Measurements from ENCODE around the gene CHMP4A. TPM values are rescaled to one million over a fixed set of nuclear protein-coding genes. Genes with fewer than 3 reads are reported as not detected.
A peak's percentile ranks its signal among the peaks of the same experiment; 100 is the strongest.

CHMP4A gene
- total and polyA plus RNA-seq, 9 of the 15 experiments (the other 6 are each of a cell fraction or from before 2014, with no cell fraction given) = 28.8 to 104 (median 52.7) TPM

DNA sequence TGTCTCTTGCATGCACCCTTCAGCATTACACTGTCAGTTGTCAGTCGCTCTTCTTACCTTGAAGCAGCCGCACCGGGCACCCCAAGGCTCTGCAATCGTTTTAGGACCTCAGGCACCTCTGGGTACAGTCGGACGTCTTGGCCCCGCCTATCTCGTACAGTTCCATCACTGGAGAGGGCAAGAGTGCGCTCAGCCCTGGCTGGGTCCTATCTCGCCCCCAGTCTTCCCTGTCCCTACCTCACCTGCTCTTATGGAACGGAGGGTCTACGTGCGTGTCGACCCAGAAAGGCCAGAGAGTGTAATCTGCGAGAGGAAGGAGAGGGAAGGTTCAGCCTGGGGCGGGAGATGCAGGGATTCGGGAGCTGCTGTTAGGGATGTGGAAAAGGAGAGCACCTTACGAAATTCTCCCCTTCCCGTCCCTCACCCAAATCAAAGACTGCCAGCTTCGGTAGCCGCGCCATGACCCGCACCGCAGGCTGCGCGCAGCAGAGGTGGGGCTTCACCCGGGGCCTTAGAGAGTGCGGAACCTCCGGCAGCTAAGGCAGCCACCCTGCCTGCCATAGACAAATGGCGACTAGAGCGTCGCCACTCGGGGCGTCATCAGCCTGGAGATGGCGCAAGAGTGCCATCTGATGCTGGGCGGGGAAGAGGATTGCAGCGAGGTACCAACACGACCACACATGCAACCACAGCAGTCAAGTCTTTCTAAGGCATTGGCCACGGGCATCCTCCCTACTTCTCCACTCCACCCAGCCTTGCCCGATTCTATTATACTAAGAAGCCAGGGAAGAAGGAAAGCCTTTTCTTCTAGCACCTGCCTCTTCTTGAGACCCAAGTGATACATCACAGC is 2.4 kb upstream of the CHMP4A start, which contains the start of gene MDP1 (continued):
- TF ChIP-seq, protein P1, sequence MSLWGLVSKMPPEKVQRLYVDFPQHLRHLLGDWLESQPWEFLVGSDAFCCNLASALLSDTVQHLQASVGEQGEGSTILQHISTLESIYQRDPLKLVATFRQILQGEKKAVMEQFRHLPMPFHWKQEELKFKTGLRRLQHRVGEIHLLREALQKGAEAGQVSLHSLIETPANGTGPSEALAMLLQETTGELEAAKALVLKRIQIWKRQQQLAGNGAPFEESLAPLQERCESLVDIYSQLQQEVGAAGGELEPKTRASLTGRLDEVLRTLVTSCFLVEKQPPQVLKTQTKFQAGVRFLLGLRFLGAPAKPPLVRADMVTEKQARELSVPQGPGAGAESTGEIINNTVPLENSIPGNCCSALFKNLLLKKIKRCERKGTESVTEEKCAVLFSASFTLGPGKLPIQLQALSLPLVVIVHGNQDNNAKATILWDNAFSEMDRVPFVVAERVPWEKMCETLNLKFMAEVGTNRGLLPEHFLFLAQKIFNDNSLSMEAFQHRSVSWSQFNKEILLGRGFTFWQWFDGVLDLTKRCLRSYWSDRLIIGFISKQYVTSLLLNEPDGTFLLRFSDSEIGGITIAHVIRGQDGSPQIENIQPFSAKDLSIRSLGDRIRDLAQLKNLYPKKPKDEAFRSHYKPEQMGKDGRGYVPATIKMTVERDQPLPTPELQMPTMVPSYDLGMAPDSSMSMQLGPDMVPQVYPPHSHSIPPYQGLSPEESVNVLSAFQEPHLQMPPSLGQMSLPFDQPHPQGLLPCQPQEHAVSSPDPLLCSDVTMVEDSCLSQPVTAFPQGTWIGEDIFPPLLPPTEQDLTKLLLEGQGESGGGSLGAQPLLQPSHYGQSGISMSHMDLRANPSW (CRISPR knock-in tag; IDR thresholded peaks at IDR 0.05) = no peak
- TF ChIP-seq NONO (IDR thresholded peaks at IDR 0.05; ENCODE audit: low read depth in 2 of 2, low read length in 1 of 2) (peak in 1 of 2 experiments; percentile 61; a peak in 1 of 4 replicates), CREBBP (IDR thresholded peaks at IDR 0.05; ENCODE audit: low read depth, low read length) (no peak), TBL1XR1 (IDR thresholded peaks at IDR 0.05; ENCODE audit: low read length in 2 of 2) (peak in 1 of 2 experiments; percentile 47; a peak in 1 of 4 replicates), SNRNP70 (optimal IDR thresholded peaks at IDR 0.05; ENCODE audit: low read depth, low read length) (no peak)
- TF ChIP-seq, protein P2, sequence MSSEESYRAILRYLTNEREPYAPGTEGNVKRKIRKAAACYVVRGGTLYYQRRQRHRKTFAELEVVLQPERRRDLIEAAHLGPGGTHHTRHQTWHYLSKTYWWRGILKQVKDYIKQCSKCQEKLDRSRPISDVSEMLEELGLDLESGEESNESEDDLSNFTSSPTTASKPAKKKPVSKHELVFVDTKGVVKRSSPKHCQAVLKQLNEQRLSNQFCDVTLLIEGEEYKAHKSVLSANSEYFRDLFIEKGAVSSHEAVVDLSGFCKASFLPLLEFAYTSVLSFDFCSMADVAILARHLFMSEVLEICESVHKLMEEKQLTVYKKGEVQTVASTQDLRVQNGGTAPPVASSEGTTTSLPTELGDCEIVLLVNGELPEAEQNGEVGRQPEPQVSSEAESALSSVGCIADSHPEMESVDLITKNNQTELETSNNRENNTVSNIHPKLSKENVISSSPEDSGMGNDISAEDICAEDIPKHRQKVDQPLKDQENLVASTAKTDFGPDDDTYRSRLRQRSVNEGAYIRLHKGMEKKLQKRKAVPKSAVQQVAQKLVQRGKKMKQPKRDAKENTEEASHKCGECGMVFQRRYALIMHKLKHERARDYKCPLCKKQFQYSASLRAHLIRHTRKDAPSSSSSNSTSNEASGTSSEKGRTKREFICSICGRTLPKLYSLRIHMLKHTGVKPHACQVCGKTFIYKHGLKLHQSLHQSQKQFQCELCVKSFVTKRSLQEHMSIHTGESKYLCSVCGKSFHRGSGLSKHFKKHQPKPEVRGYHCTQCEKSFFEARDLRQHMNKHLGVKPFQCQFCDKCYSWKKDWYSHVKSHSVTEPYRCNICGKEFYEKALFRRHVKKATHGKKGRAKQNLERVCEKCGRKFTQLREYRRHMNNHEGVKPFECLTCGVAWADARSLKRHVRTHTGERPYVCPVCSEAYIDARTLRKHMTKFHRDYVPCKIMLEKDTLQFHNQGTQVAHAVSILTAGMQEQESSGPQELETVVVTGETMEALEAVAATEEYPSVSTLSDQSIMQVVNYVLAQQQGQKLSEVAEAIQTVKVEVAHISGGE (CRISPR knock-in tag; IDR thresholded peaks at IDR 0.05) = peak in 1 of 3 experiments; percentile 75; a peak in 2 of 6 replicates
- TF ChIP-seq, protein P3, sequence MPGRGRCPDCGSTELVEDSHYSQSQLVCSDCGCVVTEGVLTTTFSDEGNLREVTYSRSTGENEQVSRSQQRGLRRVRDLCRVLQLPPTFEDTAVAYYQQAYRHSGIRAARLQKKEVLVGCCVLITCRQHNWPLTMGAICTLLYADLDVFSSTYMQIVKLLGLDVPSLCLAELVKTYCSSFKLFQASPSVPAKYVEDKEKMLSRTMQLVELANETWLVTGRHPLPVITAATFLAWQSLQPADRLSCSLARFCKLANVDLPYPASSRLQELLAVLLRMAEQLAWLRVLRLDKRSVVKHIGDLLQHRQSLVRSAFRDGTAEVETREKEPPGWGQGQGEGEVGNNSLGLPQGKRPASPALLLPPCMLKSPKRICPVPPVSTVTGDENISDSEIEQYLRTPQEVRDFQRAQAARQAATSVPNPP (IDR thresholded peaks at IDR 0.05; ENCODE audit: borderline replicate concordance, insufficient read depth, insufficient read length) = no peak
- TF ChIP-seq, protein P4, sequence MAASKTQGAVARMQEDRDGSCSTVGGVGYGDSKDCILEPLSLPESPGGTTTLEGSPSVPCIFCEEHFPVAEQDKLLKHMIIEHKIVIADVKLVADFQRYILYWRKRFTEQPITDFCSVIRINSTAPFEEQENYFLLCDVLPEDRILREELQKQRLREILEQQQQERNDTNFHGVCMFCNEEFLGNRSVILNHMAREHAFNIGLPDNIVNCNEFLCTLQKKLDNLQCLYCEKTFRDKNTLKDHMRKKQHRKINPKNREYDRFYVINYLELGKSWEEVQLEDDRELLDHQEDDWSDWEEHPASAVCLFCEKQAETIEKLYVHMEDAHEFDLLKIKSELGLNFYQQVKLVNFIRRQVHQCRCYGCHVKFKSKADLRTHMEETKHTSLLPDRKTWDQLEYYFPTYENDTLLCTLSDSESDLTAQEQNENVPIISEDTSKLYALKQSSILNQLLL (CRISPR knock-in tag; IDR thresholded peaks at IDR 0.05; ENCODE audit: borderline replicate concordance) = no peak

Data from K562 (cell line).